AG04450 (cell line): ENCODE data around the gene PCNP. TPM values are rescaled to one million over a fixed set of nuclear protein-coding genes. Genes with fewer than 3 reads are reported as not detected.

Source experiments
- CTCF ChIA-PET: fragments of 300-600, 350-600 bp; formaldehyde crosslinking; extraction: SDS; loops from one replicate; lab custom pipeline; 2022; ENCODE audit warnings: antibody characterized with exemption, inconsistent platforms; lab: Charles Lee
- POLR2A ChIA-PET: fragments of 350-600 bp; formaldehyde crosslinking; extraction: SDS; loops from one replicate; lab custom pipeline; 2021; ENCODE audit warnings: antibody characterized with exemption, inconsistent platforms; lab: Yijun Ruan, JAX
- DNase-seq: peaks from one replicate; pipeline ENCODE4 v3.0.0-alpha.2; 2011; ENCODE audit warnings: low read depth, low spot score
- H3K27ac ChIP-seq: one replicate; pipeline ENCODE4 v1.5.1; 2012; ENCODE audit warnings: low read depth, low read length, control low read depth
- H3K27me3 ChIP-seq: one replicate; pipeline ENCODE4 v1.6.0; 2012; ENCODE audit warnings: low read length; ENCODE audit not compliant: control insufficient read depth, insufficient read depth
- H3K4me3 ChIP-seq: 2 replicates; pipeline ENCODE4 v1.5.1; 2011; ENCODE audit warnings: mild to moderate bottlenecking, low read depth, low read length, control low read depth
- H3K9me3 ChIP-seq: 2 replicates; pipeline ENCODE4 v1.5.1; 2012; ENCODE audit warnings: low read length; ENCODE audit not compliant: control insufficient read depth, insufficient read depth
- CTCF ChIP-seq: IDR thresholded peaks from 2 replicates; pipeline ENCODE4 v1.5.1; 2011; ENCODE audit warnings: low read depth, low read length, control low read depth, inconsistent platforms
- polyA minus RNA-seq: library from RNA; depleted of rRNA, polyadenylated mRNA; stranded (reverse); fragments of >200 nt; gene quantifications from 2 replicates; pipeline ENCODE4 v1.2.3, GENCODE V29; 2011; rRNA and poly(A)+ RNA removed
- polyA plus RNA-seq: library from polyadenylated mRNA; depleted of rRNA; stranded (reverse); fragments of >200 nt; gene quantifications from 2 replicates; pipeline ENCODE4 v1.2.3, GENCODE V29; 2011; rRNA removed

Gene PCNP
- polyA plus RNA-seq: 68.3 and 97.7 TPM in 2 replicates
- 17.3 and 28.9 TPM in 2 replicates for polyA minus RNA-seq

GRCh38 chr3:101573449-101574387, at the start of gene PCNP:
Gene PCNP (plus strand): TSS chr3:101574180. CDS start chr3:101574216, 36 bp downstream.
- Histone ChIP-seq H3K27ac (peak within 1 kb of the TSS; percentile 93), H3K27me3 (no peaks in the 10 kb centered on the region), H3K4me3 (peak within 1 kb of the TSS; percentile 91), H3K9me3 (peaks cover 6% of the 10 kb centered on the region)
- DNase-seq: peak; percentile 96
- TF ChIP-seq CTCF: peak; percentile 87
- CTCF ChIA-PET: interaction anchor here (0.6 to 2.4 kb wide), 18 partner anchors 9 to 1682 kb away, joined by 3 to 14 read pairs (median 4); partner anchors contain the start of genes CEP97 and ZBTB11
- POLR2A ChIA-PET: interaction anchor here (0.5 to 2.3 kb wide), 9 partner anchors 9 to 113 kb away, joined by 3 to 19 read pairs (median 5); partner anchors contain the start of genes RPL24, SENP7, TRMT10C and ZBTB11

DNA sequence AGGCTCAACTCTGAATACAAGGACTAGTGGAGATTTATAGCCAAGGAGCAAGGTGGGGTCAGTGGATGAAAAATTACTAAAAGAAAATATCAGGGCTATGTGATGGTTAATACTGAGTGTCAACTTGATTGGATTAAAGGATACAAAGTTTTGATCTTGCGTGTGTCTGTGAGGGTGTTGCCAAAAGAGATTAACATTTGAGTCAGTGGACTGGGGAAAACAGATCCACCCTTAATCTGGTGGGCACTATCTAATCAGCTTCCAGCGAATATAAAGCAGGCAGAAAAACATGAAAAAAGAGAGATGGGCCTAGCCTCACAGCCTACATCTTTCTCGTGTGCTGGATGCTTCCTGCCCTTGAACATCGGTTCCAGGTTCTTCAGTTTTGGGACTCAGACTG, 46.5 kb upstream of the PCNP start:
- H3K9me3 ChIP-seq: no peaks in the 10 kb centered on the region
- H3K27me3 ChIP-seq: no peaks in the 10 kb centered on the region
- CTCF ChIA-PET: no interaction called here
- TF ChIP-seq CTCF: no peak
- POLR2A ChIA-PET: no interaction called here
- DNase-seq: no peak
- H3K27ac ChIP-seq: no peak overlapping the region
- no peak overlapping the region for H3K4me3 ChIP-seq

DNA sequence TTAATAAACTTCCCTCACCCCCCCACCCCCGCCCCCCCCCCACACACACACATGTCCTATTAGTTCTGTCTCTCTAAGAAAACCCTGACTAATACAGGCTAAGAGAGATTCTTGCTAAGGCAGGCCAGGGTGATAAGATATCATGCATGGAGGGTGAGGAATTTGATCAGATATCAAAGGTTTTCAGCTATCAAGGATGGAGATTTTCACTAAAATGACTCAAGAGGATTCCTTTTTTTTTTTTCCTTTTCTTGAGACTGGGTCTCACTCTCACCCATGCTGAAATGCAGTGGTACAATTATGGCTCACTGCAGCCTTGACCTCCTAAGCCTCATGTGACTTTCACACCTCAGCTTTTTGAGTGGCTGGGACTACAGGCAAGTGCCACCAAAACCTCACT, 46.1 kb upstream of the PCNP start:
- H3K27me3 ChIP-seq: no peaks in the 10 kb centered on the region
- H3K9me3 ChIP-seq: no peaks in the 10 kb centered on the region
- ChIA-PET CTCF (no interaction called here), POLR2A (no interaction called here)
- H3K27ac ChIP-seq: no peak overlapping the region
- no peak for TF ChIP-seq CTCF
- no peak for DNase-seq
- no peak overlapping the region for H3K4me3 ChIP-seq

- Histone ChIP-seq H3K4me3 (no peak overlapping the region), H3K27me3 (no peaks in the 10 kb centered on the region), H3K9me3 (no peaks in the 10 kb centered on the region), H3K27ac (no peak overlapping the region)
- ChIA-PET CTCF (no interaction called here), POLR2A (no interaction called here)
- TF ChIP-seq CTCF: no peak
- no peak for DNase-seq
These were observed 43.9 kb upstream of the PCNP start for GRCh38 chr3:101529816-101530685.
